ENCODE results near the gene DYTN. TPM values are rescaled to one million over a fixed set of nuclear protein-coding genes. Genes with fewer than 3 reads are reported as not detected.

DYTN gene
- polyA plus RNA-seq, 2 of the 4 experiments (the other 2 are of a cell fraction) = not detected

DNA sequence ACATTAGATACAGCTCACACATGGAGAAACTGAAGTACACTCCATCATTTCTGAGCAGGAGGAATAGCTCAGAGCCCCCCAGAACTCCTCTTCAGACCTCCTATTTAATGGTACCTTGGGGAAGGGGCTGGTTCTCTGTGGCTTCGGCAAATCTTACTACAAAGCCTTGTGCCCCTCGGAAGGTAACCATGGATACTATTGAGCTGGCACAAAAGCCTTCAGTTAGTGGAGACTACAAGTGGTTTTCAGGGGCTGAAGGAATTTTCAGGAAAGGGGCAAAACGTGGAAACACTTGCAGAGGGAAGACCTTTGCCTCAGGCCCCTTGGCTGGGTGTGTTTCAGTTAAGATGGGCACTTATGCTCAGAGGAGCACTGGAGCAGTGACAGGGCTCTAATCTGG is 77.0 kb downstream of the DYTN start:
- ATAC-seq (no peak), DNase-seq (ENCODE audit: low read depth in 1 of 2, low spot score in 1 of 2) (no peak), FAIRE-seq (no peak)
- H3K4me1 ChIP-seq = no peaks in the 10 kb centered on the region
- no peak overlapping the region for H3K27ac ChIP-seq
- TF ChIP-seq POLR2AphosphoS2 (conservative IDR thresholded peaks at IDR 0.05; ENCODE audit: low read length) = no peak
- no peak for TF ChIP-seq NR3C1 (IDR thresholded peaks at IDR 0.05)
- TF ChIP-seq FOXS1 (CRISPR knock-in tag; IDR thresholded peaks at IDR 0.05) = no peak
- no peak for TF ChIP-seq RARB (CRISPR knock-in tag; IDR thresholded peaks at IDR 0.05)
- no peak for TF ChIP-seq CHD4 (IDR thresholded peaks at IDR 0.05; ENCODE audit: borderline replicate concordance)
- TF ChIP-seq, protein P1, sequence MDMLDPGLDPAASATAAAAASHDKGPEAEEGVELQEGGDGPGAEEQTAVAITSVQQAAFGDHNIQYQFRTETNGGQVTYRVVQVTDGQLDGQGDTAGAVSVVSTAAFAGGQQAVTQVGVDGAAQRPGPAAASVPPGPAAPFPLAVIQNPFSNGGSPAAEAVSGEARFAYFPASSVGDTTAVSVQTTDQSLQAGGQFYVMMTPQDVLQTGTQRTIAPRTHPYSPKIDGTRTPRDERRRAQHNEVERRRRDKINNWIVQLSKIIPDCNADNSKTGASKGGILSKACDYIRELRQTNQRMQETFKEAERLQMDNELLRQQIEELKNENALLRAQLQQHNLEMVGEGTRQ (IDR thresholded peaks at IDR 0.05) = no peak
- TF ChIP-seq, protein P2, sequence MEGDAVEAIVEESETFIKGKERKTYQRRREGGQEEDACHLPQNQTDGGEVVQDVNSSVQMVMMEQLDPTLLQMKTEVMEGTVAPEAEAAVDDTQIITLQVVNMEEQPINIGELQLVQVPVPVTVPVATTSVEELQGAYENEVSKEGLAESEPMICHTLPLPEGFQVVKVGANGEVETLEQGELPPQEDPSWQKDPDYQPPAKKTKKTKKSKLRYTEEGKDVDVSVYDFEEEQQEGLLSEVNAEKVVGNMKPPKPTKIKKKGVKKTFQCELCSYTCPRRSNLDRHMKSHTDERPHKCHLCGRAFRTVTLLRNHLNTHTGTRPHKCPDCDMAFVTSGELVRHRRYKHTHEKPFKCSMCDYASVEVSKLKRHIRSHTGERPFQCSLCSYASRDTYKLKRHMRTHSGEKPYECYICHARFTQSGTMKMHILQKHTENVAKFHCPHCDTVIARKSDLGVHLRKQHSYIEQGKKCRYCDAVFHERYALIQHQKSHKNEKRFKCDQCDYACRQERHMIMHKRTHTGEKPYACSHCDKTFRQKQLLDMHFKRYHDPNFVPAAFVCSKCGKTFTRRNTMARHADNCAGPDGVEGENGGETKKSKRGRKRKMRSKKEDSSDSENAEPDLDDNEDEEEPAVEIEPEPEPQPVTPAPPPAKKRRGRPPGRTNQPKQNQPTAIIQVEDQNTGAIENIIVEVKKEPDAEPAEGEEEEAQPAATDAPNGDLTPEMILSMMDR (IDR thresholded peaks at IDR 0.05) = no peak
- no peak for TF ChIP-seq CBX8 (IDR thresholded peaks at IDR 0.05)
- TF ChIP-seq NFE2L2 (conservative IDR thresholded peaks at IDR 0.05; ENCODE audit: low read length) = no peak
- TF ChIP-seq GATA3 (IDR thresholded peaks at IDR 0.05; ENCODE audit: borderline replicate concordance) = no peak
- no peak for TF ChIP-seq EHMT2 (IDR thresholded peaks at IDR 0.05; ENCODE audit: low read depth)
- TF ChIP-seq RFX5 (IDR thresholded peaks at IDR 0.05) = no peak
- TF ChIP-seq, protein P3, sequence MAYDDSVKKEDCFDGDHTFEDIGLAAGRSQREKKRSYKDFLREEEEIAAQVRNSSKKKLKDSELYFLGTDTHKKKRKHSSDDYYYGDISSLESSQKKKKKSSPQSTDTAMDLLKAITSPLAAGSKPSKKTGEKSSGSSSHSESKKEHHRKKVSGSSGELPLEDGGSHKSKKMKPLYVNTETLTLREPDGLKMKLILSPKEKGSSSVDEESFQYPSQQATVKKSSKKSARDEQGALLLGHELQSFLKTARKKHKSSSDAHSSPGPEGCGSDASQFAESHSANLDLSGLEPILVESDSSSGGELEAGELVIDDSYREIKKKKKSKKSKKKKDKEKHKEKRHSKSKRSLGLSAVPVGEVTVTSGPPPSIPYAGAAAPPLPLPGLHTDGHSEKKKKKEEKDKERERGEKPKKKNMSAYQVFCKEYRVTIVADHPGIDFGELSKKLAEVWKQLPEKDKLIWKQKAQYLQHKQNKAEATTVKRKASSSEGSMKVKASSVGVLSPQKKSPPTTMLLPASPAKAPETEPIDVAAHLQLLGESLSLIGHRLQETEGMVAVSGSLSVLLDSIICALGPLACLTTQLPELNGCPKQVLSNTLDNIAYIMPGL (CRISPR knock-in tag; IDR thresholded peaks at IDR 0.05; ENCODE audit: borderline replicate concordance) = no peak
- no peak for TF ChIP-seq ZSCAN20 (CRISPR knock-in tag; IDR thresholded peaks at IDR 0.05)
- TF ChIP-seq MAFK (IDR thresholded peaks at IDR 0.05; ENCODE audit: partially characterized antibody) = no peak
- H3K4me2 ChIP-seq = no peak overlapping the region
- WGBS (ENCODE audit: missing lambda C conversion rate) = 0% methylated on average over 3 of the region's 3 CpGs
- no peak overlapping the region for H3K4me3 ChIP-seq
- no peaks in the 10 kb centered on the region; the same call in 2 of the 3 replicates for H3K9me3 ChIP-seq
- POLR2A ChIA-PET = no interaction called here
- CTCF ChIA-PET = no interaction called here

DNA sequence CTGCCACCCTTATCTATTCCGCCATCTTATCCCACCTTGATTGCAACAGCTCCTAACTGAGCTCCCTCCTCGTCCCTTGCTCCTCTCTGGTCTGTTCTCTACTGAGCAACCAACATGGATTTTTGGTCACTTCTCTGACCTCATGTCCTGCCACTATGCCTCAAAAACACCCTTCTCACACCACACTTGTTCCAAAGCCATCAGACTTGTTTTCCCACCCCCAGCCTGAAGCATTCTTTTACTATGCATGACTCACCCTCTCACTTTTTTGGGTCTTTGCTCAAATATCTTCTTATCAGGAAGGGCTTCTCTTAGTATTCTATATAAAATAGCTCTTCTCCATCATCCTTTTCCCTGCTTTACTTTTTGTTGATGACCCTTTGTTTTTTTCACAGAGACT is 78.6 kb downstream of the DYTN start:
- Histone ChIP-seq H3K9me3 (no peaks in the 10 kb centered on the region; the same call in 2 of the 3 replicates), H3K4me1 (no peaks in the 10 kb centered on the region), H3K4me2 (no peak overlapping the region), H3K4me3 (no peak overlapping the region), H3K27ac (no peak overlapping the region)
- FAIRE-seq (no peak), DNase-seq (ENCODE audit: low read depth in 1 of 2, low spot score in 1 of 2) (no peak), ATAC-seq (no peak)
- ChIA-PET POLR2A (no interaction called here), CTCF (interaction anchor here (0.8 to 1.5 kb wide), 2 partner anchors 10 to 26 kb away, joined by 3 read pairs; no protein-coding TSS in a partner anchor)
- TF ChIP-seq FOSB (CRISPR knock-in tag; IDR thresholded peaks at IDR 0.05) = no peak
- TF ChIP-seq, protein P3 (CRISPR knock-in tag; IDR thresholded peaks at IDR 0.05; ENCODE audit: borderline replicate concordance) = no peak
- no peak for TF ChIP-seq CHD2 (IDR thresholded peaks at IDR 0.05; ENCODE audit: low read length, partially characterized antibody)
- TF ChIP-seq, protein P1 (IDR thresholded peaks at IDR 0.05) = no peak
- TF ChIP-seq RARB (CRISPR knock-in tag; IDR thresholded peaks at IDR 0.05) = no peak
- TF ChIP-seq, protein P4, sequence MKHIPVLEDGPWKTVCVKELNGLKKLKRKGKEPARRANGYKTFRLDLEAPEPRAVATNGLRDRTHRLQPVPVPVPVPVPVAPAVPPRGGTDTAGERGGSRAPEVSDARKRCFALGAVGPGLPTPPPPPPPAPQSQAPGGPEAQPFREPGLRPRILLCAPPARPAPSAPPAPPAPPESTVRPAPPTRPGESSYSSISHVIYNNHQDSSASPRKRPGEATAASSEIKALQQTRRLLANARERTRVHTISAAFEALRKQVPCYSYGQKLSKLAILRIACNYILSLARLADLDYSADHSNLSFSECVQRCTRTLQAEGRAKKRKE (CRISPR knock-in tag; IDR thresholded peaks at IDR 0.05; ENCODE audit: low read depth) = no peak
- TF ChIP-seq ZFP36 (IDR thresholded peaks at IDR 0.05; ENCODE audit: borderline replicate concordance, partially characterized antibody) = no peak
- TF ChIP-seq TP53 (CRISPR knock-in tag; IDR thresholded peaks at IDR 0.05) = no peak
- no peak for TF ChIP-seq JUNB (IDR thresholded peaks at IDR 0.05)
- no peak for TF ChIP-seq JUN (IDR thresholded peaks at IDR 0.05)
- TF ChIP-seq CHD4 (IDR thresholded peaks at IDR 0.05; ENCODE audit: borderline replicate concordance) = no peak
- TF ChIP-seq, protein P5, sequence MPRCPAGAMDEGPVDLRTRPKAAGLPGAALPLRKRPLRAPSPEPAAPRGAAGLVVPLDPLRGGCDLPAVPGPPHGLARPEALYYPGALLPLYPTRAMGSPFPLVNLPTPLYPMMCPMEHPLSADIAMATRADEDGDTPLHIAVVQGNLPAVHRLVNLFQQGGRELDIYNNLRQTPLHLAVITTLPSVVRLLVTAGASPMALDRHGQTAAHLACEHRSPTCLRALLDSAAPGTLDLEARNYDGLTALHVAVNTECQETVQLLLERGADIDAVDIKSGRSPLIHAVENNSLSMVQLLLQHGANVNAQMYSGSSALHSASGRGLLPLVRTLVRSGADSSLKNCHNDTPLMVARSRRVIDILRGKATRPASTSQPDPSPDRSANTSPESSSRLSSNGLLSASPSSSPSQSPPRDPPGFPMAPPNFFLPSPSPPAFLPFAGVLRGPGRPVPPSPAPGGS (IDR thresholded peaks at IDR 0.05) = no peak
- TF ChIP-seq FOXS1 (CRISPR knock-in tag; IDR thresholded peaks at IDR 0.05) = no peak
- no peak for TF ChIP-seq ZC3H11A (IDR thresholded peaks at IDR 0.05)
- TF ChIP-seq, protein P6, sequence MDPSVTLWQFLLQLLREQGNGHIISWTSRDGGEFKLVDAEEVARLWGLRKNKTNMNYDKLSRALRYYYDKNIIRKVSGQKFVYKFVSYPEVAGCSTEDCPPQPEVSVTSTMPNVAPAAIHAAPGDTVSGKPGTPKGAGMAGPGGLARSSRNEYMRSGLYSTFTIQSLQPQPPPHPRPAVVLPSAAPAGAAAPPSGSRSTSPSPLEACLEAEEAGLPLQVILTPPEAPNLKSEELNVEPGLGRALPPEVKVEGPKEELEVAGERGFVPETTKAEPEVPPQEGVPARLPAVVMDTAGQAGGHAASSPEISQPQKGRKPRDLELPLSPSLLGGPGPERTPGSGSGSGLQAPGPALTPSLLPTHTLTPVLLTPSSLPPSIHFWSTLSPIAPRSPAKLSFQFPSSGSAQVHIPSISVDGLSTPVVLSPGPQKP (IDR thresholded peaks at IDR 0.05; ENCODE audit: low read depth, low read length) = no peak
- no peak for TF ChIP-seq RCOR1 (IDR thresholded peaks at IDR 0.05; ENCODE audit: low read depth, low read length)
- 3% methylated on average over 2 of the region's 2 CpGs for WGBS (ENCODE audit: missing lambda C conversion rate)
